Ureter (tissue), 1 donor: ENCODE data around the gene TMBIM1. TPM values are rescaled to one million over a fixed set of nuclear protein-coding genes. Genes with fewer than 3 reads are reported as not detected.

Source experiments
- DNase-seq: peaks from one replicate; pipeline ENCODE4 v3.0.0-alpha.2; 2020; ENCODE audit warnings: low spot score
- total RNA-seq: library from RNA; stranded (reverse); gene quantifications from one replicate; pipeline ENCODE4 v1.2.4, GENCODE V29; 2023
- donor health status: DM: yes; HTN: yes; CAD: no.

TMBIM1 gene
- total RNA-seq: 256 TPM

GRCh38 chr2:218292048-218293014 is at the start of gene TMBIM1:
Gene TMBIM1 (minus strand): TSS chr2:218292503. CDS start chr2:218282141, 10,362 bp downstream.
- DNase-seq: peak; percentile 80

- no peak for DNase-seq
Observed at GRCh38 chr2:218341381-218341780, 49.1 kb upstream of the TMBIM1 start.

GRCh38 chr2:218340656-218341055 is 48.4 kb upstream of the TMBIM1 start:
- DNase-seq: no peak

- no peak for DNase-seq
Observed at GRCh38 chr2:218334531-218334930, 42.2 kb upstream of the TMBIM1 start.

- DNase-seq: no peak
Observed at GRCh38 chr2:218332920-218333645, 40.8 kb upstream of the TMBIM1 start.

- DNase-seq: no peak
Observed at GRCh38 chr2:218332288-218332687, 40.0 kb upstream of the TMBIM1 start.

GRCh38 chr2:218331745-218332144 is 39.4 kb upstream of the TMBIM1 start:
- DNase-seq: no peak

- no peak for DNase-seq
Observed at GRCh38 chr2:218329826-218330593, 37.7 kb upstream of the TMBIM1 start.

- DNase-seq: no peak
Observed at GRCh38 chr2:218329027-218329825, 36.9 kb upstream of the TMBIM1 start.

- DNase-seq: no peak
Observed at GRCh38 chr2:218328294-218328693, 36.0 kb upstream of the TMBIM1 start.

- DNase-seq: no peak
Observed at GRCh38 chr2:218327451-218328210, 35.3 kb upstream of the TMBIM1 start.

GRCh38 chr2:218326315-218326714 is 34.0 kb upstream of the TMBIM1 start:
- DNase-seq: no peak

- no peak for DNase-seq
Observed at GRCh38 chr2:218325566-218326160, 33.4 kb upstream of the TMBIM1 start.

GRCh38 chr2:218323526-218324472 is 31.5 kb upstream of the TMBIM1 start:
- DNase-seq: peak; percentile 60

GRCh38 chr2:218322768-218323525 is 30.6 kb upstream of the TMBIM1 start:
- DNase-seq: peak; percentile 89

- DNase-seq: no peak
Observed at GRCh38 chr2:218320704-218321336, 28.5 kb upstream of the TMBIM1 start.

- DNase-seq: no peak
Observed at GRCh38 chr2:218319813-218320365, 27.6 kb upstream of the TMBIM1 start.
